GM19455 (cell line): Measurements from ENCODE around the gene MROH2A.
"Not testable (repeated sequence)": the region's sequence is repeated elsewhere in the genome, so short reads cannot be mapped to it uniquely, and the experiment has no call there.

Experiments used
- ATAC-seq: cut with Tn5 transposase; IDR thresholded peaks from one replicate; pipeline ENCODE4 v1.9.1; 2021; ENCODE audit not compliant: unreplicated experiment

Gene MROH2A

GRCh38 chr2:233853353-233853752, 75.2 kb downstream of the MROH2A start:
- ATAC-seq, result no peak

- ATAC-seq, result peak; percentile 4
Measured at GRCh38 chr2:233853883-233854240, 75.7 kb downstream of the MROH2A start.

DNA sequence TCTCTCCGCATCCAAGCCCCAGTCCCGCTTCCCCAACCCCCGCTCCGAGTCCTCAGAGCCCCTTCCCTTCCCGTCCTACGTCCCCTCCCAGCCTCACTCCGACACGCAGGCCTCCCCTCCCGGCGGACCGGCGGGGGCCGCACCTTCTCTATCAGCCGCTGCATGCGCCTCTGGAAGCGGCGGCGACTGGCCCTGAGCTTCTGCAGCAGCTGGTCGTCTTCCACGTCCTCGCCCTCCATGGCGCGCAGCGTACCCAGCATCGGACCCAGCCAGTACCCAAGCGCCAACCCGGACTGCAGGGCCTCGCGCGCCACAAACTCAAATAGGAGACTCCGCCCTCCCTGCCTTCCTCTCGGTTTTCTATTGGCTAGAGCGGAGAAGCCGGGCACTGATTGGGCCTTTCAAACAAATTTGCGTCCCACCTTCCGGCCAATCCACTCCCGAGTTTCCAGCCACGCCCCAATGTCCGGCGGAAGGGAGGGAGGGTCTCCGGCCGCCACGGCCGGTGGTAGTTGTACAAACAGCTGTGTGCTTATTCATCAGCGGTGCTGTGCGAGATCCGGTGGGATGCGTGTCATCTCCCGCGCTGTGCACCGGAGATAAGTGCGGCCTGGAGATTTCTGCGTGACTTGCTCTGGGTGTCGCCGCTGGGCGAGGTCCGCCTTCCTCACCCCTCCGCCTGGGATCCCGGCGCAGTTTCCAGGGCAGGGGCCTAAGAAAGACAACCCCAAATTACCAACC, 76.3 kb downstream of the MROH2A start, which contains the start of gene HJURP:
Gene HJURP, minus strand, starts transcription at position 295 of the 741 bp plus-strand sequence. Its CDS starts 35 bp downstream, at position 260.
- ATAC-seq, result peak; percentile 95

- no peak for ATAC-seq
Measured at GRCh38 chr2:233855345-233855744, 77.2 kb downstream of the MROH2A start.

GRCh38 chr2:233856184-233856583, 78.1 kb downstream of the MROH2A start:
- ATAC-seq, result no peak

DNA sequence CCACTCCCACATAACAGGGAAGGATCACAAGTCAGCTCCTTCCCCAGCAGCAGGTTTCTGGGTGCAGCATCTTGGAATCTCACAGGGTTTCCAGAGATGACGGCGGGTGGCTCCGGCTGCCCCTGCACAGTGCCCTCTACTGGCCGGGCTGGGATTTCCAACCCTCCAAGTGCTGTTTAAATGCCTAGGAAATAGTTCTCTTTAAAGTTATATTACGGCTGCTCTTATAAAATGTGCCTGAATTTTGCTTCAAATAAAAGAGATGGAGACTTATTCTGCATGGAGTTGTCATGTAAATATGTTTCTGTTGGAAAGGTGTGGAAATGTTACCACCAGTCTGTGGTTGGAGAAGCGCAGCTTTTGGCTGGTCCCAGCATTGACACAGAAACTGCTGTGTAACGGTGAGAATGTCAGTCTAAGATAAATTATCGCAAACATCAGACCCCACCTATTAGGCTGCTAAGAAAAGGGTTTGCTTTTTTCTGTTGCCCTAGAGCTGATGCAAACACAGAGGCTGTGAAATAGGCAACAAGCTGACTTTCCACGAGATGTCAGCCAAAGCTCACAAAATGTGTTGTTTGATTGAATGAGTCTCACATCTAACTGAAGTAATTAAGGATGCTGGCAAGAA, 79.5 kb downstream of the MROH2A start:
- no peak for ATAC-seq

GRCh38 chr2:233858331-233858730, 80.2 kb downstream of the MROH2A start:
- no peak for ATAC-seq

GRCh38 chr2:233862261-233862768, 84.2 kb downstream of the MROH2A start:
- no peak for ATAC-seq

GRCh38 chr2:233865838-233866237, 87.7 kb downstream of the MROH2A start:
- ATAC-seq, result no peak

DNA sequence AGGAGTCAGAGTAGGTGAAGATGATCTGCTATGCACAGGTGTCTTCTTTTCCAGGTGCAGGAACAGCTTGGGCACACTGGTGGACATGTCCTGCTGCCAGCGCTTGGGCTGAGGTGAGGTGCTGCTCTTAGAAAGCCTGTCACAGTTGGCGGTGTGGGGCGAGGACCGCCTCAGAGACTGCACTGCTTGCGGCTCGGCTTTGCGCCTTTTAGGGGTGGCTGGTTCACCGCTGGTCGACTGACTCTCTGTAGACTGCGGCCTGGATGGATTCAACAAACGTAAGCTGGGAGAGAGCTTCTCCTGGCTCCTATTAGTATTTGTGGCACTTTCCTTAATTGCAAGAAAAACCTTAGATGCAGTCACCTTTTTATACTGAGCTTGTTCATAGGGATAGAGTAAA, 88.3 kb downstream of the MROH2A start:
- no peak for ATAC-seq

DNA sequence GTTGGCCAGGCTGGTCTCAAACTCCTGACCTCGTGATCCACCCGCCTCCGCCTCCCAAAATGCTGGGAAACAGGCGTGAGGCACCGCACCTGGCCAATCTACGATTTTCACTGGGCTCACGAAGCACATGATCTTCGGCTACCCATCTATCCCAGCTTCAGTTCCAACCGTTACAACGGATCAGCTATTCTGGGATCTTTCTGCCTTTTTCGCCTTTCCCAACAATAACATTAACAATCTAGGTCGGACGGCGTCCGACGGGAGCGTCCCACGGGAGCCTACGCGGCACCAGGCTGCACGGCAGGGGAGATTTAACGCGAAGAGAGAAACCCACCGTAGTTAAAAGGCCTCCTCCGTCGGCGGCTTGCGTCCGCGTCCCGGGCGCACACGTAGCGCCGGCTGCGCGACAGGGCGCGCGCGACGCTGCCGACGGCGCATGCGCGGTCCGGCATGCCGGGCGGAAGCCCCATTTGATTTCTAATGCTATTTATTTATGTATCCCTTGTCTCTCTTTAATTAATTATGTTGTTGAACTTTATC, 89.9 kb downstream of the MROH2A start, which contains the start of gene MSL3B:
Gene MSL3B, minus strand, starts transcription at position 394 of the 540 bp plus-strand sequence.
- ATAC-seq, result peak; percentile 69

GRCh38 chr2:233871432-233871831, 93.3 kb downstream of the MROH2A start:
- ATAC-seq, result no peak

- not testable (repeated sequence) for ATAC-seq
Measured at GRCh38 chr2:233872125-233872524, 94.0 kb downstream of the MROH2A start.

DNA sequence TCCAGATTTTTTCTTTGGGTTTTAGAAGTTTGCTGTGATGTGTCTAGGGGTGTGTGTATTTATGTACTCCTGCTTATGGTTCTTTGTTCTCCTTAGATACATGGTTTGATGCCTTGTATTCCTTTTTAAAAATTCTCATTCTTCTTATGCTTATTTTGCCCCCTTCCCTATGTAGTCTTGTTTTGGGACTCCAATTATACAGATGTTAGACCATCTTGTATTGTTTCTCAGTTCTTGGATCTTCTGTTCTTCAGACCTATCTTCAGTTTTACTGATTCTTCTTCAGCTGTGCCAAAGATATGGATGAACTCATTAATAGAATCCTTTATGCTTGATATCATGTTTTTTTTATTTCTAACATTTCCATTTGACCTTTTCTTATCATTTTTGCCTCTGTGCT, 104.2 kb downstream of the MROH2A start:
- no peak for ATAC-seq
